Measurements from ENCODE around the gene RPL21.

GRCh38 chr13:27267596-27267995 lies 16.2 kb downstream of the RPL21 start:
- no peak for TF ChIP-seq REST (IDR thresholded peaks at IDR 0.05; ENCODE audit: insufficient read depth in 1 of 2, low read depth in 2 of 2, low read length in 2 of 2)
- TF ChIP-seq POLR2AphosphoS5 (IDR thresholded peaks at IDR 0.05; ENCODE audit: low read depth, low read length), result no peak
- no peak for TF ChIP-seq FOXP2 (optimal IDR thresholded peaks at IDR 0.05; ENCODE audit: borderline replicate concordance, extremely low read depth, extremely low read length, insufficient read depth)
- no peak for TF ChIP-seq TAF1 (IDR thresholded peaks at IDR 0.05; ENCODE audit: borderline replicate concordance, insufficient read depth, low read length)

Measured in PFSK-1 (cell line).